H1 (cell line): Measurements from ENCODE around the gene LRRC56.

Experiments
- BRCA1 ChIP-seq: IDR thresholded peaks from 2 replicates; pipeline ENCODE4 v1.6.1; 2012; ENCODE audit warnings: low read depth, low read length, improper control_type of control experiment
- CREB1 ChIP-seq: IDR thresholded peaks from 2 replicates; pipeline ENCODE4 v1.6.1; 2012; ENCODE audit warnings: inconsistent platforms
- CTCF ChIP-seq, 3 experiments: IDR thresholded peaks; 1 replicate in 2 of 3; 2 replicates in 1 of 3; pipeline versions ENCODE4 v1.5.1 to v1.6.1; 2011; ENCODE audit warnings: low read length in 3 of 3, mild to moderate bottlenecking in 3 of 3, inconsistent platforms in 2 of 3, low read depth in 1 of 3, moderate library complexity in 1 of 3; ENCODE audit not compliant: insufficient read depth in 1 of 3; ENCODE audit errors: control extremely low read depth in 1 of 3
- EGR1 ChIP-seq: IDR thresholded peaks from 2 replicates; pipeline ENCODE4 v1.6.1; 2011; ENCODE audit warnings: low read depth, low read length, borderline replicate concordance
- POLR2AphosphoS5 ChIP-seq: IDR thresholded peaks from 2 replicates; pipeline ENCODE4 v1.6.1; 2011; ENCODE audit warnings: low read depth, low read length

GRCh38 chr11:492427-493226 lies 44.7 kb upstream of the LRRC56 start:
- no peak for TF ChIP-seq CTCF (IDR thresholded peaks at IDR 0.05; ENCODE audit: control extremely low read depth in 1 of 3, insufficient read depth in 1 of 3, low read depth in 1 of 3, low read length in 3 of 3)
- TF ChIP-seq EGR1, result no peak
- TF ChIP-seq POLR2AphosphoS5, result no peak
- TF ChIP-seq BRCA1, result no peak
- no peak for TF ChIP-seq CREB1
